Suprapubic skin (tissue), 4 donors: Measurements from ENCODE around the gene PIEZO1. TPM values are rescaled to one million over a fixed set of nuclear protein-coding genes. Genes with fewer than 3 reads are reported as not detected.

Source experiments
- DNase-seq, 2 donors: peaks; one replicate each; pipeline ENCODE4 v3.0.0-alpha.2; 2019; ENCODE audit warnings: low spot score in 2 of 2
- H3K27ac ChIP-seq: fragments of 200-600 bp; sonication (generic); one replicate; pipeline ENCODE4 v1.5.1; 2019
- H3K27me3 ChIP-seq: fragments of 200-600 bp; sonication (generic); one replicate; pipeline ENCODE4 v1.5.1; 2019
- H3K36me3 ChIP-seq: fragments of 200-600 bp; sonication (generic); one replicate; pipeline ENCODE4 v1.5.1; 2019
- H3K4me1 ChIP-seq: fragments of 200-600 bp; sonication (generic); one replicate; pipeline ENCODE4 v1.5.1; 2019
- H3K4me3 ChIP-seq: fragments of 200-600 bp; sonication (generic); one replicate; pipeline ENCODE4 v1.5.1; 2019; ENCODE audit warnings: mild to moderate bottlenecking
- H3K9me3 ChIP-seq: fragments of 200-600 bp; sonication (generic); one replicate; pipeline ENCODE4 v1.5.1; 2019
- EP300 ChIP-seq: sonication (generic); formaldehyde crosslinking; IDR thresholded peaks from one replicate; pipeline ENCODE4 v1.6.1; 2017; ENCODE audit warnings: antibody characterized with exemption
- POLR2A ChIP-seq, 2 donors: fragments of 450-650 bp; IDR thresholded peaks; one replicate each; pipeline ENCODE4 v1.6.1; 2017; ENCODE audit warnings: antibody characterized with exemption in 2 of 2, mild to moderate bottlenecking in 2 of 2, moderate library complexity in 2 of 2
- POLR2AphosphoS5 ChIP-seq, 3 donors: sonication (generic); formaldehyde crosslinking; IDR thresholded peaks; one replicate each; pipeline ENCODE4 v1.6.1; 2017; ENCODE audit warnings: antibody characterized with exemption in 3 of 3
- WGBS: methylation state at CpG from one replicate; pipeline ENCODE4 v1.1.5; 2018; 5-methylcytosine and 5-hydroxymethylcytosine counted together
- total RNA-seq, 4 donors: library from RNA; depleted of rRNA; stranded (reverse); fragments of >200 nt; gene quantifications; one replicate each; pipeline ENCODE4 v1.1.0, GENCODE V29; 2016
- TF ChIP-seq, protein P1 (sequence below), 2 donors: fragments of 200-600 bp in 1 of 2; fragments of 450-650 bp in 1 of 2; sonication (generic) in 1 of 2; IDR thresholded peaks; one replicate each; pipeline ENCODE4 v1.5.1; 2016 to 2019; ENCODE audit warnings: antibody characterized with exemption in 2 of 2, mild to moderate bottlenecking in 1 of 2, moderate library complexity in 1 of 2

Gene PIEZO1
- total RNA-seq, 4 donors from 2014 or later: 185 to 269 (median 224) TPM

DNA sequence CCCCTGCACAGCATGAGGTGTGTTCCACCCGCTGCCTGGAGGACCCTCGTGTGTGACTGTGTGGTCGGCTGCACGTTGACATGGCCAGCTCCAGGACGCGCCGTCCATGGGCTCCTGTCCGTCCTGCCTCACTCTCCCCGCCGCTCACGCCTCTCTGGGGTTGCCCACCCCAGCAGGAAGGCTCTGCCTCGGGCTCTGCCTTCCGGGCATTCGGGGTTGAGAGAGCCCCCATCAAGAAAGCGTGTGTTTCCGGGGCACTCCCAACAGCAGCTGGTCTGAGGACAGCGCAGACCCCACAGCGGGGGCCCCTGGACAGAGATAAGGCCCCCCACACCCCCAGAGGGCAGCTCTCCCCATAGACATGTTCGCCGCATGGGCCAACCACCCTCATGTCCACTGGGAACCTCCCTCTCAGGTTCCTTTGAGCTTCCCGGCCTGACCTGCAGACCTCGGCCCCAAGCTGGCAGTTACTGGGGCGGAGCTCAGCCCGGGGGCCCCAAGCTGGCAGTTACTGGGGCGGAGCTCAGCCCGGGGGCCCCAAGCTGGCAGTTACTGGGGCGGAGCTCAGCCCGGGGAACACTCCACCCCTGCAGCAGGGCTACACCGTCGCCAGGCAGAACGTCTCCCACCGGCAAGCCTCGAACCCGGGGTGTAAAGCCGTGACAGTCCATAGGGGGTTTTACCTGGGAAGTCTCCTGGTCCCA is 8.4 kb upstream of the PIEZO1 start:
- TF ChIP-seq EP300: no peak
- no peak for TF ChIP-seq POLR2A (IDR thresholded peaks at IDR 0.05)
- TF ChIP-seq POLR2AphosphoS5 (IDR thresholded peaks at IDR 0.05): no peak
- TF ChIP-seq, protein P1, sequence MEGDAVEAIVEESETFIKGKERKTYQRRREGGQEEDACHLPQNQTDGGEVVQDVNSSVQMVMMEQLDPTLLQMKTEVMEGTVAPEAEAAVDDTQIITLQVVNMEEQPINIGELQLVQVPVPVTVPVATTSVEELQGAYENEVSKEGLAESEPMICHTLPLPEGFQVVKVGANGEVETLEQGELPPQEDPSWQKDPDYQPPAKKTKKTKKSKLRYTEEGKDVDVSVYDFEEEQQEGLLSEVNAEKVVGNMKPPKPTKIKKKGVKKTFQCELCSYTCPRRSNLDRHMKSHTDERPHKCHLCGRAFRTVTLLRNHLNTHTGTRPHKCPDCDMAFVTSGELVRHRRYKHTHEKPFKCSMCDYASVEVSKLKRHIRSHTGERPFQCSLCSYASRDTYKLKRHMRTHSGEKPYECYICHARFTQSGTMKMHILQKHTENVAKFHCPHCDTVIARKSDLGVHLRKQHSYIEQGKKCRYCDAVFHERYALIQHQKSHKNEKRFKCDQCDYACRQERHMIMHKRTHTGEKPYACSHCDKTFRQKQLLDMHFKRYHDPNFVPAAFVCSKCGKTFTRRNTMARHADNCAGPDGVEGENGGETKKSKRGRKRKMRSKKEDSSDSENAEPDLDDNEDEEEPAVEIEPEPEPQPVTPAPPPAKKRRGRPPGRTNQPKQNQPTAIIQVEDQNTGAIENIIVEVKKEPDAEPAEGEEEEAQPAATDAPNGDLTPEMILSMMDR (IDR thresholded peaks at IDR 0.05): no peak
- WGBS: 20% methylated on average over 8 of the region's 35 CpGs

DNA sequence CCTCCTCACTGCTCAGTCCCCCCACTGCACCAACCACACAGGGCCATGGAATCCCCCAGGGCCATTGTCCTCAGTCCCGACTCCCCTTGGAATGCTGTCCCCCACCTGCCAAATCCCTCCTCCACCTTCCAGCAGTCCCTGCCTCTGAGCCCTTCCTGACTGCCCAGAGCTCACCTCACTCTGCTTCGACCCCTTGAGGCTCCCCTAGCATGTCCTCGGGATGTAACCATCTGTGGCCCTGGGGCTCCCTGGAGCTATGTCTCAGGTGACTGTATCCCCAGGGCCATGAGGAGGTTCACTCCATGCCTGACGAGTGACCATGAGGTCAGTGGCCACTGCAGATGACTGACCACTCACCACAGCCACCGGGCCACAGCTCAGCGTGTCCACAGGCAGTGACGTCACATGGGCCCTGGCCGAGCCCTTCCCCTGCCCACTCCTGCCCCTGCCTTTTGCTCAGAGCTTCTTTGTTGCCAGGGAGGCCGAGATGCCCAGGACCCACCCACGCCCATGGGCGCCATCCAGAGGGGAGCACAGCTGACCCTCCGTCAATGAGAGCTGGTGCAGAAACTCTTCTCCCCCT is 7.7 kb upstream of the PIEZO1 start:
- no peak for TF ChIP-seq EP300
- TF ChIP-seq POLR2AphosphoS5 (IDR thresholded peaks at IDR 0.05): no peak
- no peak for TF ChIP-seq POLR2A (IDR thresholded peaks at IDR 0.05)
- TF ChIP-seq, protein P1 (IDR thresholded peaks at IDR 0.05): no peak
- H3K9me3 ChIP-seq: no peaks in the 10 kb centered on the region
- H3K36me3 ChIP-seq: no peaks in the 10 kb centered on the region
- WGBS: 71% methylated on average over 3 of the region's 12 CpGs
- peaks cover 20% of the 10 kb centered on the region for H3K4me1 ChIP-seq
- H3K4me3 ChIP-seq: no peak overlapping the region
- H3K27me3 ChIP-seq: peaks cover 30% of the 10 kb centered on the region
- no peak overlapping the region for H3K27ac ChIP-seq
- DNase-seq: no peak

More for the DNA sequence above, 8.4 kb upstream of the PIEZO1 start:
- DNase-seq: no peak
- Histone ChIP-seq H3K27me3 (peaks cover 30% of the 10 kb centered on the region), H3K27ac (no peak overlapping the region), H3K4me1 (peaks cover 20% of the 10 kb centered on the region), H3K36me3 (no peaks in the 10 kb centered on the region), H3K9me3 (no peaks in the 10 kb centered on the region), H3K4me3 (no peak overlapping the region)

DNA sequence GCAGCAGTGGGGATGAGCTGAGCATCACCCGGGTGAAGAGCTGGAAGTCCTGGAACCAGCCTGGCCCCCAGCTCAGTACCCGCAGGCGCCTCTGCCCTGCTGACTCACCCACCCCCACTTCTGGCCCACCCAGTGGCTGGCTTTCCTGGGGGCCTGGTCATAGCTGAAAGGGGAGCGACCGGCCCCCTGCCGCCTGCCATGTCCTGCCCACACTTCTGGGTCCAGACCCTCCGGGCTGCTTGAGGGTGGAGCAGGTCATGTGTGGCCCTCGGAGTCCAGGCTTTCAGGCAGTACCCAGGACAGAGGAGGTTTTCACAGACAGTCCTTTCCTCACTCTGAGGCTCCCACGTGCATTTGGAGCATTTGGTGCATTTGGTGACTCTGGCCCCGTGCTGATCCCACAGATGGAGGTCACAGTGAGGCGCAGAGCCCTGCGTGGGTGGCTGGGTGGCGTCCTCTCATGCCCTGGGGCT is 7.1 kb upstream of the PIEZO1 start:
- Histone ChIP-seq H3K9me3 (no peaks in the 10 kb centered on the region), H3K4me1 (peaks cover 20% of the 10 kb centered on the region), H3K36me3 (no peaks in the 10 kb centered on the region), H3K27ac (no peak overlapping the region), H3K27me3 (peaks cover 30% of the 10 kb centered on the region), H3K4me3 (no peak overlapping the region)
- WGBS: 10% methylated on average over 2 of the region's 13 CpGs
- no peak for TF ChIP-seq POLR2A (IDR thresholded peaks at IDR 0.05)
- TF ChIP-seq POLR2AphosphoS5 (IDR thresholded peaks at IDR 0.05): no peak
- TF ChIP-seq, protein P1 (IDR thresholded peaks at IDR 0.05): no peak
- no peak for TF ChIP-seq EP300
- DNase-seq: no peak

DNA sequence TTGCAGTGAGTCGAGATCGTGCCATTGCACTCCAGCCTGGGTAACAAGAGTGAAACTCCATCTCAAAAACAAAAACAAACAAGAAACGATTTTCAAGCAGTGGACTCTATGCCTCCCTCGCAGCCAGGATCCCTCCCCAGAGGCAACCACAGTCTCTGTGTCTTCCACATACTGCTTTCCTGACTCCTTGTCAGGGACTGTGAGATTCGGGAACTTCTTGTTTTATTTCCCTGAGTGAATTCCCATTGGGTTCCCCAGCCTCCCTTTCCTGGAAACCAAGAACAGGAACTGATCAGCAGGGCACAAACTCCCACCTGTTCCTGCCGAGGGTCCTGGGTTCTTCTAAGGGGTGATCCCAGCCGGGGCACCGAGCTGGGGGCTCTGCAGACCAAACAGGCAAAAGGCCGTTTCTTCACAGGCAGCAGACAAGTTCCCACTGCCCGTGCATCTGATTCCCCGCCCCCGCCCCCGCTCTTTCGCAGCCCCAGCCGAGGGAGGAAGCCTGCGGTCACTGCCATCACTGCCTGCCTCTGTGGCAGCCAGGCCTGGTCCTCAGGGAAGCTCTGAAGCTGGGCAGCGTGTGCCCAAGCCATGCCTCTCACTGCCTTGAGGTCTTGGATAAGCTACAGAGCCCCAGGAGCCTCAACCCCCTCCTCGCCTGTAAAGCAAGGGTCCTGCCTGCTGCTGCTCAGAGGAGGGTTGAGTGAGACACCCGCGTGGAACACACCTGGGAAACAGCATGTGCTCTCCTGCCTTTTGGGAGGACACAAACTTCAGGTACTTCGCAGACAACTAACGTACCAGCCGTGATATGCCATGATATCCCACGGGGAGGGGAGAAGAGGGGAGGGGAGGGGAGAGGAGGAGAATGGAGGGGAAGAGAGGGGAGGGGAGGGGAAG is 5.5 kb upstream of the PIEZO1 start:
- TF ChIP-seq POLR2AphosphoS5 (IDR thresholded peaks at IDR 0.05): no peak
- no peak for TF ChIP-seq POLR2A (IDR thresholded peaks at IDR 0.05)
- TF ChIP-seq EP300: no peak
- TF ChIP-seq, protein P1 (IDR thresholded peaks at IDR 0.05): no peak
- no peak for DNase-seq
- 25% methylated on average over 19 of the region's 24 CpGs for WGBS
- H3K27me3 ChIP-seq: peaks cover 30% of the 10 kb centered on the region
- H3K4me1 ChIP-seq: peaks cover 22% of the 10 kb centered on the region
- H3K27ac ChIP-seq: no peak overlapping the region
- no peaks in the 10 kb centered on the region for H3K9me3 ChIP-seq
- H3K36me3 ChIP-seq: no peaks in the 10 kb centered on the region
- no peak overlapping the region for H3K4me3 ChIP-seq
